Measurements from ENCODE around the gene TRAF5.

- no peak for TF ChIP-seq CTCF (IDR thresholded peaks at IDR 0.05)
- TF ChIP-seq POLR2A (IDR thresholded peaks at IDR 0.05) = no peak
Observed at GRCh38 chr1:211329764-211330201, 3.1 kb downstream of the TRAF5 start.
